ENCODE results near the gene EFNA3.
"Not testable (repeated sequence)": the region's sequence is repeated elsewhere in the genome, so short reads cannot be mapped to it uniquely, and the experiment has no call there.

Gene EFNA3

DNA sequence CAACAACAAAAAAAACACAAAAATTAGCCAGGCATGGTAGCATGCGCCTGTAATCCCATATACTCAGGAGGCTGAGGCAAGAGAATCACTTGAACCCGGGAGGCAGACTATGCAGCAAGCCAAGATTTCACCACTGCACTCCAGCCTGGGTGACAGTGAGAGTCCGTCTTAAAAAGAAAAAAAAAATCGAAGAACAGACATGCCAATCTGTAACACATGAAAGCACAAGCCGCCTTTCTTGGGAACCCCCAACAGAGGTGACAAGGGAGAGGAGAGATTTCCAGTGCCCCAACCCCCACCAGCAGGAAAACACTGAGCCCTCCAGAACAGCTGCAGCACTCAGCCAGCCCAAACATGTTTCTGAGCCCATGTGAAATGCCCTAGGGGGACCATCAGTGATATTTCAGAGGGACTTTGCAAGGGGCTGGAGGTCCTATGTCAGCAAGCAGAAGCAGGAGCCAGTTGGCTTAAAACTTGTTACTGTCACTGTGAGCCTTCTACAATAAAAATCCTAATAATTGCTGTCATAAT lies 34.9 kb downstream of the EFNA3 start:
- ChIA-PET POLR2A (no interaction called here), CTCF (interaction anchor here (0.7 to 3.3 kb wide), 3 partner anchors 22 to 54 kb away, joined by 6 to 22 read pairs (median 13); no protein-coding TSS in a partner anchor)
- Histone ChIP-seq H3K4me1 (ENCODE audit: control insufficient read depth, insufficient read depth, low read length) (no peaks in the 10 kb centered on the region), H3K36me3 (ENCODE audit: control insufficient read depth in 2 of 2, insufficient read depth in 1 of 2, low read length in 2 of 2) (no peaks in the 10 kb centered on the region), H3K4me3 (ENCODE audit: low read depth, low read length) (no peak overlapping the region), H3K27ac (ENCODE audit: extremely low read depth, low read depth, low read length) (no peak overlapping the region), H3K9me3 (ENCODE audit: control insufficient read depth, insufficient read depth, low read depth, low read length) (no peaks in the 10 kb centered on the region)
- peak; percentile 18; the same call in 1 of the 2 replicates for TF ChIP-seq ZNF600 (tag by site-specific recombination; IDR thresholded peaks at IDR 0.05)
- no peak for TF ChIP-seq YY2 (tag by site-specific recombination; IDR thresholded peaks at IDR 0.05)
- TF ChIP-seq GLIS1 (tag by site-specific recombination; IDR thresholded peaks at IDR 0.05), result peak; percentile 37; the same call in 1 of the 2 replicates
- no peak for TF ChIP-seq ZNF423 (tag by site-specific recombination; IDR thresholded peaks at IDR 0.05)

DNA sequence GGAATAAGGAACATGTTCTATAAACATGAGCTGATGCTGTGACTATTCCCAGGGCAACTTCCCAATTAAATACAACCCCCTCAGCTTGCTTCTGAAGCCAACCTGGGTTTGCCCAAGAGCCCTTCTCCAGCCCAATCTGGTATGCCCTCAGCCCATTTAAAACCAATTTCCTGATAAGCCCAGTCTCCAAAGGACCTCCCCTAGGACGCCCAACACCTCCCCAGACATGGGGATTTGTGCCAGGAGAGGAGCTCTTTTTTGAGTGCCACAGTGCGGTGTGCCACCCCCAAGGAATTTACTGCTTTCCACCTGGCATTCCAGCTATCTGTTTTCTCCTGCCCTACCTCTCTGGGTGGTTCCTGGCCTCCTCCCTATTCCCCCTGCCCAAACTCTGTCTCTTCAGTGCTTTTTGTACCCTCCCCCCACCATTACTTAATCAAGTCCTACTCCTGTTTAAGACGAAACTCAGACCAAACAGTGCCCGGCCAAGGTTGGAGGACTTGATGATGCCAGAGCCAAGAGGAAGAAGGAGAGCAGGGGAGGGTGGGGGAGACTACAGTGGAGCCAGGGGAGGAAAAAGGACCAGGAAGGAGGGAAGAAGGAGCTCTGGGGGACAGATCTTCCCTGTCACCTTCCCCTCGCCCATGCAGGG lies 37.6 kb downstream of the EFNA3 start:
- no peaks in the 10 kb centered on the region for H3K36me3 ChIP-seq (ENCODE audit: control insufficient read depth in 2 of 2, insufficient read depth in 1 of 2, low read length in 2 of 2)
- POLR2A ChIA-PET, result no interaction called here
- TF ChIP-seq, protein P1, sequence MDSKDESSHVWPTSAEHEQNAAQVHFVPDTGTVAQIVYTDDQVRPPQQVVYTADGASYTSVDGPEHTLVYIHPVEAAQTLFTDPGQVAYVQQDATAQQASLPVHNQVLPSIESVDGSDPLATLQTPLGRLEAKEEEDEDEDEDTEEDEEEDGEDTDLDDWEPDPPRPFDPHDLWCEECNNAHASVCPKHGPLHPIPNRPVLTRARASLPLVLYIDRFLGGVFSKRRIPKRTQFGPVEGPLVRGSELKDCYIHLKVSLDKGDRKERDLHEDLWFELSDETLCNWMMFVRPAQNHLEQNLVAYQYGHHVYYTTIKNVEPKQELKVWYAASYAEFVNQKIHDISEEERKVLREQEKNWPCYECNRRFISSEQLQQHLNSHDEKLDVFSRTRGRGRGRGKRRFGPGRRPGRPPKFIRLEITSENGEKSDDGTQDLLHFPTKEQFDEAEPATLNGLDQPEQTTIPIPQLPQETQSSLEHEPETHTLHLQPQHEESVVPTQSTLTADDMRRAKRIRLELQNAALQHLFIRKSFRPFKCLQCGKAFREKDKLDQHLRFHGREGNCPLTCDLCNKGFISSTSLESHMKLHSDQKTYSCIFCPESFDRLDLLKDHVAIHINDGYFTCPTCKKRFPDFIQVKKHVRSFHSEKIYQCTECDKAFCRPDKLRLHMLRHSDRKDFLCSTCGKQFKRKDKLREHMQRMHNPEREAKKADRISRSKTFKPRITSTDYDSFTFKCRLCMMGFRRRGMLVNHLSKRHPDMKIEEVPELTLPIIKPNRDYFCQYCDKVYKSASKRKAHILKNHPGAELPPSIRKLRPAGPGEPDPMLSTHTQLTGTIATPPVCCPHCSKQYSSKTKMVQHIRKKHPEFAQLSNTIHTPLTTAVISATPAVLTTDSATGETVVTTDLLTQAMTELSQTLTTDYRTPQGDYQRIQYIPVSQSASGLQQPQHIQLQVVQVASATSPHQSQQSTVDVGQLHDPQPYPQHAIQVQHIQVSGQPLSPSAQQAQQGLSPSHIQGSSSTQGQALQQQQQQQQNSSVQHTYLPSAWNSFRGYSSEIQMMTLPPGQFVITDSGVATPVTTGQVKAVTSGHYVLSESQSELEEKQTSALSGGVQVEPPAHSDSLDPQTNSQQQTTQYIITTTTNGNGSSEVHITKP (tag by site-specific recombination; IDR thresholded peaks at IDR 0.05), result peak; percentile 10; the same call in 1 of the 2 replicates
- TF ChIP-seq ZFP37 (tag by site-specific recombination; IDR thresholded peaks at IDR 0.05) (no peak), ZNF112 (tag by site-specific recombination; IDR thresholded peaks at IDR 0.05) (no peak), GLIS1 (tag by site-specific recombination; IDR thresholded peaks at IDR 0.05) (peak; percentile 36; the same call in 1 of the 2 replicates), ZNF138 (tag by site-specific recombination; IDR thresholded peaks at IDR 0.05; ENCODE audit: borderline replicate concordance) (no peak), YY1 (tag by site-specific recombination; IDR thresholded peaks at IDR 0.05) (no peak), ZNF292 (tag by site-specific recombination; IDR thresholded peaks at IDR 0.05; ENCODE audit: borderline replicate concordance, low read depth) (no peak)
- TF ChIP-seq, protein P2, sequence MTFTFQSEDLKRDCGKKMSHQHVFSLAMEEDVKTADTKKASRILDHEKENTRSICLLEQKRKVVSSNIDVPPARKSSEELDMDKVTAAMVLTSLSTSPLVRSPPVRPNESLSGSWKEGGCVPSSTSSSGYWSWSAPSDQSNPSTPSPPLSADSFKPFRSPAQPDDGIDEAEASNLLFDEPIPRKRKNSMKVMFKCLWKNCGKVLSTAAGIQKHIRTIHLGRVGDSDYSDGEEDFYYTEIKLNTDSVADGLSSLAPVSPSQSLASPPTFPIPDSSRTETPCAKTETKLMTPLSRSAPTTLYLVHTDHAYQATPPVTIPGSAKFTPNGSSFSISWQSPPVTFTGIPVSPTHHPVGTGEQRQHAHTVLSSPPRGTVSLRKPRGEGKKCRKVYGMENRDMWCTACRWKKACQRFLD (tag by site-specific recombination; IDR thresholded peaks at IDR 0.05), result no peak
- TF ChIP-seq, protein P3, sequence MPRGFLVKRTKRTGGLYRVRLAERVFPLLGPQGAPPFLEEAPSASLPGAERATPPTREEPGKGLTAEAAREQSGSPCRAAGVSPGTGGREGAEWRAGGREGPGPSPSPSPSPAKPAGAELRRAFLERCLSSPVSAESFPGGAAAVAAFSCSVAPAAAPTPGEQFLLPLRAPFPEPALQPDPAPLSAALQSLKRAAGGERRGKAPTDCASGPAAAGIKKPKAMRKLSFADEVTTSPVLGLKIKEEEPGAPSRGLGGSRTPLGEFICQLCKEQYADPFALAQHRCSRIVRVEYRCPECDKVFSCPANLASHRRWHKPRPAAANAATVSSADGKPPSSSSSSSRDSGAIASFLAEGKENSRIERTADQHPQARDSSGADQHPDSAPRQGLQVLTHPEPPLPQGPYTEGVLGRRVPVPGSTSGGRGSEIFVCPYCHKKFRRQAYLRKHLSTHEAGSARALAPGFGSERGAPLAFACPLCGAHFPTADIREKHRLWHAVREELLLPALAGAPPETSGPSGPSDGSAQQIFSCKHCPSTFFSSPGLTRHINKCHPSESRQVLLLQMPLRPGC (tag by site-specific recombination; IDR thresholded peaks at IDR 0.05), result no peak
- no peak overlapping the region for H3K27ac ChIP-seq (ENCODE audit: extremely low read depth, low read depth, low read length)
- CTCF ChIA-PET, result interaction anchor here (1.2 to 3.3 kb wide), 5 partner anchors 10 to 56 kb away, joined by 3 to 22 read pairs (median 4); no protein-coding TSS in a partner anchor
- H3K4me1 ChIP-seq (ENCODE audit: control insufficient read depth, insufficient read depth, low read length), result no peaks in the 10 kb centered on the region
- no peaks in the 10 kb centered on the region for H3K9me3 ChIP-seq (ENCODE audit: control insufficient read depth, insufficient read depth, low read depth, low read length)
- H3K4me3 ChIP-seq (ENCODE audit: low read depth, low read length), result no peak overlapping the region

DNA sequence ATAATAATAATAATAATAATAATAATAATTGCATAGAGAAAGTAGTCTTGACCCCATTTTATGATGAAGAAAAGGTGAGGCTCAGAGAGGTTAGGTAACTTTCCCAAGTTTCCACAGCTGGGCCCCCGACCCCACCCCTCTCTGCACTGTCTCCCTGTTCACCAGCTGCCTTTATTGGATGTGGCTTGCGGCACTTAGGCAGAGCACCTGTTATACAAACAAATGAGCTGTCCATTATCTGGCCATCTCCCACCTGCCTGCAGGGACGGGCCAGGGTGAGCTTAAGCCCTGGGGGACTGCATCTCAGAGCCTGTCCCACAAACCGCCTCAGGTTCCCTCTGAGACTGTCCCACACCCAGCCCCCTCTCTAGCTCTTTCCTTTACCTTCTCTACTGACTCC lies 39.0 kb downstream of the EFNA3 start:
- H3K4me3 ChIP-seq (ENCODE audit: low read depth, low read length), result no peak overlapping the region
- H3K4me1 ChIP-seq (ENCODE audit: control insufficient read depth, insufficient read depth, low read length), result no peaks in the 10 kb centered on the region
- TF ChIP-seq ZNF394 (tag by site-specific recombination; IDR thresholded peaks at IDR 0.05; ENCODE audit: borderline replicate concordance), result no peak
- H3K9me3 ChIP-seq (ENCODE audit: control insufficient read depth, insufficient read depth, low read depth, low read length), result no peaks in the 10 kb centered on the region
- no peaks in the 10 kb centered on the region for H3K36me3 ChIP-seq (ENCODE audit: control insufficient read depth in 2 of 2, insufficient read depth in 1 of 2, low read length in 2 of 2)
- ChIA-PET CTCF (interaction anchor here (0.6 kb wide), 1 partner anchor 35 kb away, joined by 3 read pairs; no protein-coding TSS in a partner anchor), POLR2A (interaction anchor here (0.7 kb wide), 1 partner anchor 11 kb away, joined by 3 read pairs; no protein-coding TSS in a partner anchor)
- H3K27ac ChIP-seq (ENCODE audit: extremely low read depth, low read depth, low read length), result no peak overlapping the region

DNA sequence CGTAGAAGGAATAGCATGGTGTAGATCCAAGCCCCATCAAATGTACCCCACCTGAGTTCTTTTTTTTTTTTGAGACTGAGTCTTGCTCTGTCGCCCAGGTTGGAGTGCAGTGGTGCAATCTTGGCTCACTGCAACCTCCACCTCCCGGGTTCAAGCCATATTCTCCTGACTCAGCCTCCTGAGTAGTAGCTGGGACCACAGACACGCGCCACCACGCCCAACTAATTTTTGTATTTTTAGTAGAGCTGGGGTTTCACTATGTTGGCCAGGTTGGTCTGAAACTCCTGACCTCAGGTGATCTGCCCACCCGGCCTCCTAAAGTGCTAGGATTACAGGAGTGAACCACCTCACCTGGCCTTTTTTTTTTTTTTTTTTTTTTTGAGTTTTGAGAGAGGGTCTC lies 39.5 kb downstream of the EFNA3 start:
- CTCF ChIA-PET; H3K4me3 ChIP-seq (ENCODE audit: low read depth, low read length); H3K9me3 ChIP-seq (ENCODE audit: control insufficient read depth, insufficient read depth, low read depth, low read length); POLR2A ChIA-PET; H3K36me3 ChIP-seq (ENCODE audit: control insufficient read depth in 2 of 2, insufficient read depth in 1 of 2, low read length in 2 of 2); H3K27ac ChIP-seq (ENCODE audit: extremely low read depth, low read depth, low read length); H3K4me1 ChIP-seq (ENCODE audit: control insufficient read depth, insufficient read depth, low read length): not testable (repeated sequence)

All from HEK293 (cell line).